ENCODE results near the gene CLDN1. TPM values are rescaled to one million over a fixed set of nuclear protein-coding genes. Genes with fewer than 3 reads are reported as not detected.

The CLDN1 gene
- total RNA-seq = 0.48 and 1.3 TPM in 2 replicates

GRCh38 chr3:190321789-190322603 is at the start of gene CLDN1:
Gene CLDN1 (minus strand): TSS chr3:190322446. CDS start chr3:190322206, 240 bp downstream.

Other genes starting within 250 kb of the CLDN1 start
- gene P3H2, start 201.5 kb downstream of the CLDN1 start, total RNA-seq = 13.4 and 16.0 TPM in 2 replicates
- under 0.01 TPM in 2 replicates for gene CLDN16, start 65.7 kb upstream of the CLDN1 start, total RNA-seq
- gene TMEM207, start 127.5 kb upstream of the CLDN1 start, total RNA-seq = not detected in 2 replicates
- gene IL1RAP, start 191.6 kb upstream of the CLDN1 start, total RNA-seq = 6.0 and 6.9 TPM in 2 replicates

All from vein endothelial cell (primary cell).